Osteoblast (primary cell): ENCODE results near the gene JARID2. TPM values are rescaled to one million over a fixed set of nuclear protein-coding genes. Genes with fewer than 3 reads are reported as not detected.
A peak's percentile ranks its signal among the peaks of the same experiment; 100 is the strongest.

ENCODE experiments used
- DNase-seq: peaks from one replicate; pipeline ENCODE4 v3.0.0; 2011; ENCODE audit warnings: low spot score, mixed read lengths; ENCODE audit not compliant: insufficient read length; ENCODE audit errors: missing footprints
- H2AFZ ChIP-seq: 2 replicates; pipeline ENCODE4 v1.6.0; 2011; ENCODE audit warnings: mild to moderate bottlenecking, low read length
- H3K27ac ChIP-seq: 2 replicates; pipeline ENCODE4 v1.5.1; 2011; ENCODE audit warnings: mild to moderate bottlenecking, low read depth, low read length, moderate library complexity
- H3K27me3 ChIP-seq: 2 replicates; pipeline ENCODE4 v1.6.0; 2012; ENCODE audit warnings: mild to moderate bottlenecking, control low read depth, inconsistent platforms, low read length, moderate library complexity; ENCODE audit not compliant: insufficient read depth
- H3K36me3 ChIP-seq: 2 replicates; pipeline ENCODE4 v1.5.1; 2011; ENCODE audit warnings: mild to moderate bottlenecking, low read length, control low read depth, moderate library complexity; ENCODE audit not compliant: insufficient read depth
- H3K4me1 ChIP-seq: 2 replicates; pipeline ENCODE4 v1.5.1; 2011; ENCODE audit warnings: mild to moderate bottlenecking, low read length, control low read depth, moderate library complexity; ENCODE audit not compliant: insufficient read depth
- H3K4me2 ChIP-seq: 2 replicates; pipeline ENCODE4 v1.6.0; 2011; ENCODE audit warnings: mild to moderate bottlenecking, low read length; ENCODE audit not compliant: insufficient read depth
- H3K4me3 ChIP-seq: fragments of 200-600 bp; sonication (generic); 3 replicates; pipeline ENCODE4 v1.5.1; 2012; ENCODE audit warnings: mild to moderate bottlenecking, low read length, inconsistent platforms; ENCODE audit not compliant: insufficient read depth
- H3K79me2 ChIP-seq: 2 replicates; pipeline ENCODE4 v1.6.0; 2012; ENCODE audit warnings: mild to moderate bottlenecking, low read length, control low read depth, inconsistent platforms; ENCODE audit not compliant: insufficient read depth
- H3K9me3 ChIP-seq: 2 replicates; pipeline ENCODE4 v1.5.1; 2011; ENCODE audit warnings: low read depth, low read length, control low read depth
- H4K20me1 ChIP-seq: 2 replicates; pipeline ENCODE4 v1.6.0; 2012; ENCODE audit warnings: mild to moderate bottlenecking, low read length, control low read depth; ENCODE audit not compliant: insufficient read depth
- CTCF ChIP-seq: IDR thresholded peaks from 2 replicates; pipeline ENCODE4 v1.5.1; 2011; ENCODE audit warnings: mild to moderate bottlenecking, low read depth, low read length, moderate library complexity; ENCODE audit errors: extremely low read depth
- total RNA-seq: library from RNA; depleted of rRNA; stranded (reverse); fragments of >200 nt; gene quantifications from 2 replicates; pipeline ENCODE4 v1.2.3, GENCODE V29; 2012

The JARID2 gene
- total RNA-seq, 1 donor, result 10.5 TPM

- no peak for DNase-seq
- H3K79me2 ChIP-seq, result peaks cover 80% of the 10 kb centered on the region
- no peak overlapping the region for H2AFZ ChIP-seq
- H3K9me3 ChIP-seq, result no peaks in the 10 kb centered on the region
- H3K4me3 ChIP-seq, result no peak overlapping the region
- H3K4me1 ChIP-seq, result peaks cover 21% of the 10 kb centered on the region
- no peak overlapping the region for H3K4me2 ChIP-seq
- no peaks in the 10 kb centered on the region for H3K27me3 ChIP-seq
- H3K36me3 ChIP-seq, result no peaks in the 10 kb centered on the region
- H3K27ac ChIP-seq, result no peak overlapping the region
- peaks cover 28% of the 10 kb centered on the region for H4K20me1 ChIP-seq
- no peak for TF ChIP-seq CTCF
Measured at GRCh38 chr6:15357782-15358181, 111.9 kb downstream of the JARID2 start.

DNA sequence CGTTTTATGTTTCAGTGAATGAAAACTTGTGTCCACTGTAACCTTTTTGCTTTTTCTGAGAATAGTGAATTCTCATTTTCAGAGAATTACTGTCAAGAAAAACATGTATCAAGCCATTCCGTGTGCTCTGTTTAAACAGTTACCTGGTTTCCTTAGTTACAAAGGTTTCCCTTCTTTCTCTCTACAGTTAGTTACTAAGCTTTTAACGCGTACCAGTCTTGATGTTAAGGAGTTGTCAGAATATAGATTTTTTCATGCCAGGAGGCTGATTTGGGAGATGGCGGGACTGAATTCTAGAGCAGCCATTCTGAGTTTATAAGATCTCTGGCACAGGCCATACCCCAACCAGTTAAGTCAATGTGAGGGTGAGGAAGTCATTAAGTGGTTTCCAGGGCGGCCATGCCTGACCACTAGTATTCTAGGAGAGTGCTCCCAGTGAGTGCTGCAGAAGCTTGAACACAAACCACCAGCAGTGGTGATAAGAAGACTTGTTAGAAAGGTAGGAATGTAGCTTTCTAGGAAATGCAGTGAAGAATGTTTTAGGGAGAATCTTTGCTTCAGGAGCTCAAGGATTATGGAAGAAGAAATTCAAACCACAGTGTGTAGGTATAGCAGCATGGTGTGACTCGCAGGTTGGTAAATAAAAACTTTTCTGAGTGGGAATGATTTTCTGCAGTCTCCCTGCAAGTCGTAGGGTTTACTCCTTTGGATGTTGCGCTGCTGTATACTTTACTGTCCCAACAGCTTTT is 112.9 kb downstream of the JARID2 start:
- DNase-seq, result no peak
- no peaks in the 10 kb centered on the region for H3K36me3 ChIP-seq
- H3K4me3 ChIP-seq, result no peak overlapping the region
- TF ChIP-seq CTCF, result no peak
- peaks cover 22% of the 10 kb centered on the region for H4K20me1 ChIP-seq
- H3K27ac ChIP-seq, result peak overlapping the region; percentile 79
- H3K27me3 ChIP-seq, result no peaks in the 10 kb centered on the region
- no peak overlapping the region for H2AFZ ChIP-seq
- peaks cover 84% of the 10 kb centered on the region for H3K79me2 ChIP-seq
- peaks cover 18% of the 10 kb centered on the region for H3K4me1 ChIP-seq
- peak overlapping the region; percentile 67 for H3K4me2 ChIP-seq
- no peaks in the 10 kb centered on the region for H3K9me3 ChIP-seq

DNA sequence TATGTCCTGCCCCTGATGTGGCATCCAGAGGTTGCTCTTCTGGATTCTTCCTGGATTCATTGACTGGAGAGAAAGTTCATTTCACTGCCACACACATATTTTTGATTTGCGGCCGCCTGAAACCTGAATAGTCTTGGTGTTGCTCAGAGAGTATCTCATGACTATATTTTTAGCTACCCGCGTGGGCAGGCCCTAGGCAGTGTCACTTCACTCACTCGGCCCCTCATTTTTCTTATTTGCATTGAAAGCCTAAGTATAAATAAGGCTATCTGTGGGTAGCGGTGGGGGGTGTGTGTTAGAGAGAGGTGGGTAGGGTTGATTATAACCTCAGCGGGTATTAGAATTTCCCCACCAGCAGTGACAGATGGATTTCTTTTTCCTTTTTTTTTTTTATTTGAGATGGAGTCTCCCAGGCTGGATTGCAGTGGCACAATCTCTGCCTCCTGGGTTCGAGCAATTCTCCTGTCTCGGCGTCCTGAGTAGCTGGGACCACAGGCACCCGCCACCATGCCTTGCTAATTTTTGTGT is 113.5 kb downstream of the JARID2 start:
- peak overlapping the region; percentile 79 for H3K27ac ChIP-seq
- peak; percentile 34 for DNase-seq
- H3K4me3 ChIP-seq, result peak overlapping the region; percentile 11
- H3K4me1 ChIP-seq, result peaks cover 18% of the 10 kb centered on the region
- no peaks in the 10 kb centered on the region for H3K9me3 ChIP-seq
- no peak for TF ChIP-seq CTCF
- H2AFZ ChIP-seq, result no peak overlapping the region
- peaks cover 19% of the 10 kb centered on the region for H4K20me1 ChIP-seq
- no peaks in the 10 kb centered on the region for H3K27me3 ChIP-seq
- H3K79me2 ChIP-seq, result peaks cover 82% of the 10 kb centered on the region
- peak overlapping the region; percentile 67 for H3K4me2 ChIP-seq
- no peaks in the 10 kb centered on the region for H3K36me3 ChIP-seq

- Histone ChIP-seq H2AFZ (no peak overlapping the region), H3K4me2 (no peak overlapping the region), H3K4me3 (no peak overlapping the region), H3K9me3 (no peaks in the 10 kb centered on the region), H3K27me3 (no peaks in the 10 kb centered on the region), H3K79me2 (peaks cover 78% of the 10 kb centered on the region), H3K4me1 (peaks cover 18% of the 10 kb centered on the region), H4K20me1 (peaks cover 13% of the 10 kb centered on the region), H3K27ac (no peak overlapping the region), H3K36me3 (no peaks in the 10 kb centered on the region)
- DNase-seq, result no peak
- TF ChIP-seq CTCF, result no peak
Measured at GRCh38 chr6:15360300-15360699, 114.4 kb downstream of the JARID2 start.
